CD4-positive, alpha-beta T cell treated with Interleukin-6 at 100 ng/mL for 8 hours (primary cell): ENCODE results near the gene FBXO5.
"Not testable (repeated sequence)": the region's sequence is repeated elsewhere in the genome, so short reads cannot be mapped to it uniquely, and the experiment has no call there.

Experiments
- DNase-seq: peaks from one replicate; pipeline ENCODE4 v3.0.0-alpha.2; 2020; ENCODE audit warnings: mixed read lengths, low spot score

The FBXO5 gene, protein sequence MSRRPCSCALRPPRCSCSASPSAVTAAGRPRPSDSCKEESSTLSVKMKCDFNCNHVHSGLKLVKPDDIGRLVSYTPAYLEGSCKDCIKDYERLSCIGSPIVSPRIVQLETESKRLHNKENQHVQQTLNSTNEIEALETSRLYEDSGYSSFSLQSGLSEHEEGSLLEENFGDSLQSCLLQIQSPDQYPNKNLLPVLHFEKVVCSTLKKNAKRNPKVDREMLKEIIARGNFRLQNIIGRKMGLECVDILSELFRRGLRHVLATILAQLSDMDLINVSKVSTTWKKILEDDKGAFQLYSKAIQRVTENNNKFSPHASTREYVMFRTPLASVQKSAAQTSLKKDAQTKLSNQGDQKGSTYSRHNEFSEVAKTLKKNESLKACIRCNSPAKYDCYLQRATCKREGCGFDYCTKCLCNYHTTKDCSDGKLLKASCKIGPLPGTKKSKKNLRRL

GRCh38 chr6:152982904-152983636 lies at the start of gene FBXO5:
Gene FBXO5, minus strand, starts transcription at chr6:152983041. Its CDS starts 82 bp downstream, at chr6:152982959.
- DNase-seq = peak; percentile 98

DNA sequence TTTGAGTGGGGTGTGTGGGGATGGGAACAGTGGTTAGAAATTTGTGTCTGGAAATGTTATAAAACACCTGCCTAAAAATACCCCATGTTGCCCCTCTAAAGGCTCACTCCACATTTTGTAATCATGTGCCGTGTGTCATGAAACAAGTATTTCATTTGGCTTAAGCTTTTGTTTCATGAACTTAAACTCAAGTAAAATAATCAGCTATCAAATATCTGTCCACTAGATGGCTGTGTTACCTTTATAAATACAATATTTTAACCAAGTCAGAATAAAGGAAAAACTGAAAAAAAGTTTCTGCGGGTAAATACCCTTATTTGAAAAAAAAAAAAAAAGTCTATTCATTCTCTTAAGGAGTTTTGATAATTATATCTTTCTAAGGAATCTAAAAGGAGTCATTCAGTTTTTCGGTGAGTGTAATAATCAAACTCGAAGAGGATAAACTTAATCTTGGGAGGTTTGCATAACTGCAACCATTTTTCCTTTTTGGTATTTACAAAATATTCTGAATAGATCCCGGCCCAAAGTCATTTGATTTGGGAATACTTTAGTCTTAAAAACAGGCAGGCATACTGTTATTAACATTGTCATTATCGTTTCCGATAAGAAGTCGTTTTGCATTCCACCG lies 49.5 kb upstream of the FBXO5 start:
- no peak for DNase-seq

DNA sequence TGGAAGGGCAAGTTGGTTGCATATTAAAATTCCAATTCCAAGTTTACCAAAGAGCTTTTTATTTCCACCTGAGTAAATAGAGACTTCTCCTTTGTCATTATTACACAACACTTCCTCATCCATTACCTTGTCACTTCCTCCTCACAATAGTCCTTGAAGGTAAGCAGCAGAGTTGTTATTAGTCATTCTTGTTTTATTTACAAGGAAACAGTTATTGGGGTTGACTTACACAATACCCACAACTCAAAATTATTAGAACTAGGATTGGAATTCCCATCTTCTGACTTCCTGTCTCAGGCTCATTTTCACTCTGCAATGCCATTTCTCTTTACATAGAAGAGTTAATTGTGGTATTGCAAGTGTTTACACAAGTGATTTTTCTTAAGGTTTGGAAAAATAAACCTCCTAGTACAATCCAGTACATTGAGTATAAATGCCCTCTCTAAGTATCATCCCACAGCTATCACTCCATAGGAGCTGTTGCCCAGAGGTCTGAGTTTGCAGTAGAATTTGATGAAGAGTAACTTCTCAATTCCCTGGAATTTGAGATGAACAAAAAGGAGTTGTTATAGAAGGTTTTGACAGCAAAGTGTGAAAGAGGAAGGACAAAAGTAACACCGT lies 48.6 kb upstream of the FBXO5 start:
- no peak for DNase-seq

GRCh38 chr6:153028963-153029362 lies 46.1 kb upstream of the FBXO5 start:
- no peak for DNase-seq

DNA sequence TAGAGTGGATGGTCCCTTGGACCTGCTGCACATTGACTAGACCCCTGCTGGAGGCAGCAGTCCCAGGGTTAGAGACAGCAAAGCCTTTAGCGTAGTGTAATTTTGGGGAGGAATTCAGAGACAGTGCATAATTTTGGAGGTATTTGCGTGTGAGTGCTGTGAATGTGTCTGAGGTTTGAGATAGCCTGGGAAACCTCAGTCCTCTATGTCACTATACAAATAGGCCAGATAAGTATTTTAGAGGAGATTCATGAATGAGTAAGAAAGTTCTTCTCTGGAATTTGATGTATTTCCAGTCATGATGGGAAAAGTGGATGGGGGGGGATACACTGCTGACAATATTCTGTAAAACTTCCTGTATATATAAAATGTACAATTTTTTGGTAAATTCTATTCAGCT lies 45.4 kb upstream of the FBXO5 start:
- DNase-seq = no peak

- no peak for DNase-seq
Observed at GRCh38 chr6:153027480-153027879, 44.6 kb upstream of the FBXO5 start.

DNA sequence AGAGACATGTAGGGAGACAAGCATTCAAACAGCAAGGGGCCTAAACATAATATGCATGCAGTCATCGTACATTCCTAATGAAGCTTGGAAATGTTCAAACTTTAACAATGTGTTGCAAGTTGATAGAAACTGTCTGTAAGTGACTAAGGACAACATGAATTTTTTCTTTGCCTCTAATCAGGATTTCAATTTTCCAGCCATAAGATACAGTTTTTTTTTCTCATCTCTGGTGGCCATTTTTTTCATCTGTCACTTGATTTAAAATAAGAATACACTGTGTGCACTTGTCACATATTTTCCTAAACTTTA lies 41.8 kb upstream of the FBXO5 start:
- no peak for DNase-seq

DNA sequence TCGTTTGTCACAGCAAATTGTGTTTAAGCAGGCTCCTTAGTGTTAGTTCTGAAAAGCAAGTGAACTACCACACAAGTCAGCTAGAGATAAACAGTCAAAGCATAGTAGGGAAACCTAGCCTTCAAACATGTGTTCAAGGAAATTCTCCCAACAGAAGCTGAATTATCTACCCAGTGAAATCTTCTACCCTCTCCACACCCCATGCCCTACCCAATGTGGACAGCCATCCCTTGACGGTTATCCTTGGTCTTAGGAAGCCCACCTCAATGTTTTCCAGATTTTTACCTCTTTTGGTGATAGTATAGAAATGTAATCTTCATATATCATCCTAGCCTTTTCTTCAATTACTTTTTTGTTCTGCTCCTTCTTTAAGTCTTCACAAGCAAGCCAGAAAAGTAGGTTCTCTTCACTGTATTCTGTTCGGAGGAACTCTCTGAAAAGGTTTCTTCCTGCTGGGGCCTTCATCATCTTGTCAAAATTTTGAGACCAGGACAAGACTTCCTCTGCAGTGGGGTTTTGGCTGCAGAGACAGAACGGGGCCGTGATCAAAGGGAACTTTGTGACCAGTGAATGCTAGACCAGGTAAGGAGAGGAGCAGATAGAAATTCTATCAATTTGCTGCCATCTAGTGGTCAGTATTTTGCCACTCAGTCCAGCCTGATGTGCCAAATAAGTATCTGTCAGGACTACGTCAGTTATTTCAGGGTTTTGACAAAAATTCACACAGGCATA lies 41.3 kb upstream of the FBXO5 start:
- DNase-seq = peak; percentile 55

DNA sequence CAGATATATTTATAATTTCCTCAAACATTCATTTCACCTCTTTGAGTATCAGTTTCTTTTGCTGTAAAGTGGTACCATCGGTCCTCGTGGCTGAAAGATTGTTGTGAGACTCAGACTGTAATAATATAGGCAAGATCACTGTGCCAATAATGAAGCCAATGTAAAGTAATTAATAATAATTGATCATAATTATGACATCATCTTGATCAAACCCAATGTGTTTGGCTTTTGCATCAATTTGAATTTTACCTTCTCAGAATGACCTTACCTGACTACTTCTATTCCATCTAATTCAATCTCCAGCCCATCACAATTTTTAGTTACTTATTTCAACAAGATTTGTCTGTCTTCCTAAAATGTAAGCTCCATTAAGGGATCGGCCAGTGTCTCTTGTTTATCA lies 35.5 kb upstream of the FBXO5 start:
- DNase-seq = no peak

DNA sequence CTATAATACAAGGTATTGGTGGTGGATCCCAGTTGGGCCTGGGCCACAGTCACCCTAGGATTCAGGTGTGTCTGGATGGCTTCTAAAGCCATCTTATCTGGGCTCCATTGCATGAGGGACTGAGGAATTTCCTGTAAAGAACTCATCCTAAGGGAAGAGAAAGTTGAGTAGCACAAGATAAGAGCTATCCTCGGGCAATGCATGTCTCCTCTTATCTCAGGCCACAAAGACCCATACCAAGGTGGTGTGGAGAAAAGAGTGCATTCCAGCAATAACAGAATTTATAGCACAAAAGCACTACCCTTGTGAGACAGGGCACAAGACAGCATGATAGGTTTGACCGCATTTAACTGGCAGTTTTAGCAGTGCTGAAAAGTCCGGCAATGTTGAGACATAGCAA lies 34.0 kb upstream of the FBXO5 start:
- DNase-seq = no peak

GRCh38 chr6:153015094-153015640 lies 32.3 kb upstream of the FBXO5 start:
- DNase-seq = no peak

GRCh38 chr6:153013438-153013837 lies 30.6 kb upstream of the FBXO5 start:
- no peak for DNase-seq

DNA sequence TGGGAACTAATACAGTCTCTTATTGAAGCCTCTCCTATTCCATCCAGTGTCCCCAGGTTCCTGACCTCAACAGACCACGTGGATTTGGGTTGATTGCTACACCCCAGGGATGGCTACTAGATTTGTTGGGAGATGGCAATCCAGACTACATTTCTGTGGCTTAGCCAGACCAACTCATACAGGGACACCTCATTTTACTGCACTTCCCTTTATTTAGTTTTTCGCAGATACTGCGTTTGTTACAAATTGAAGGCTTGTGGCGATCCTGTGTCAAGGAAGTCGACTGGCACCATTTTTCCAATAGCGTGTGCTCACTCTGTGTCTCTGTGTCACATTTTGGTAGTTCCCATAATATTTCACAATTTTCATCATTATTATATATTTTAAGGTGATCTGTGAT lies 30.0 kb upstream of the FBXO5 start:
- DNase-seq = no peak

DNA sequence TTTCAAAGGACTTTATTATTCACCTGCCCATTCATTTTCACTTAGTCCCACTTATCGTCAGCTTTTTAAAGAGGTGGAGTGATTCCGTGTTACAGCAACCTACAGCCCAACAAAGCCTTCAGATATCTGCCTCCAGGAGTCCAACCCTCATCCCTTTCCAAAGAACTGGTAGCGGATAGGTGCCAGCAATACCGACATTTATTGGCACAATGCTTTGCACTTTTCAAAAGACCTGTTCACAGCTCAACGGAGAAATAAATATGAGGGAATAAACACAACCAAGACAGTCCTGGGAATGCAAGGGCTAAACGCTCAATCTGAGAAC lies 20.5 kb upstream of the FBXO5 start:
- DNase-seq = no peak

- DNase-seq = peak; percentile 83
Observed at GRCh38 chr6:153002613-153003365, 19.9 kb upstream of the FBXO5 start, which contains the start of gene MTRF1L. Gene MTRF1L, minus strand, starts transcription at chr6:153002709. Its CDS starts 24 bp downstream, at chr6:153002685.

GRCh38 chr6:153001767-153002612 lies 19.1 kb upstream of the FBXO5 start:
- DNase-seq = no peak

DNA sequence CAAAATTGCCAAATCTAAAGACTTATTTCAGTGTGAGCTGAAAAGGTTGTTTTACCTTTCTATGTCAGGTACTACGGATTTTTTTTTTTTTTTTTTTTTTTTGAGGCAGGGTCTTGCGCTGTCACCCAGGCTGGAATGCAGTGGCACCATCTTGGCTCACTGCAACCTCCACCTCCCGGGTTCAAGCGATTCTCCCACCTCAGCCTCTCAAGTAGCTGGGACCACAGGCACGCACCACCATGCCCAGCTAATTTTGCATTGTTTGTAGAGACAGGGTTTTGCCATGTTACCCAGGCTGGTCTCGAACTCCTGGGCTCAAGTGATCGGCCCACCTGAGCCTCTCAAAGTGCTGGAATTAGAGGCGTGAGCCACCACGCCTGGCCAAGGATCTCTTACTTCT lies 17.9 kb upstream of the FBXO5 start:
- not testable (repeated sequence) for DNase-seq

GRCh38 chr6:153000243-153000642 lies 17.4 kb upstream of the FBXO5 start:
- DNase-seq = no peak

GRCh38 chr6:152999538-152999937 lies 16.7 kb upstream of the FBXO5 start:
- DNase-seq = not testable (repeated sequence)

GRCh38 chr6:152993847-152994246 lies 11.0 kb upstream of the FBXO5 start:
- DNase-seq = no peak
